Dermis blood vessel endothelial cell (primary cell): ENCODE results near the gene CCNJ. TPM values are rescaled to one million over a fixed set of nuclear protein-coding genes. Genes with fewer than 3 reads are reported as not detected.
"Not testable (repeated sequence)": the region's sequence is repeated elsewhere in the genome, so short reads cannot be mapped to it uniquely, and the experiment has no call there.

Source experiments
- DNase-seq: peaks from one replicate; pipeline ENCODE4 v3.0.0; 2010
- total RNA-seq: library from RNA; depleted of rRNA; stranded (reverse); fragments of >200 nt; gene quantifications from 2 replicates; pipeline ENCODE4 v1.2.3, GENCODE V29; 2014

Gene CCNJ
- total RNA-seq: 30.3 and 36.9 TPM in 2 replicates

GRCh38 chr10:96043033-96043892 is at the start of gene CCNJ:
Gene CCNJ (plus strand): TSS chr10:96043583. CDS start chr10:96044394, 811 bp downstream.
- DNase-seq: peak; percentile 95

DNA sequence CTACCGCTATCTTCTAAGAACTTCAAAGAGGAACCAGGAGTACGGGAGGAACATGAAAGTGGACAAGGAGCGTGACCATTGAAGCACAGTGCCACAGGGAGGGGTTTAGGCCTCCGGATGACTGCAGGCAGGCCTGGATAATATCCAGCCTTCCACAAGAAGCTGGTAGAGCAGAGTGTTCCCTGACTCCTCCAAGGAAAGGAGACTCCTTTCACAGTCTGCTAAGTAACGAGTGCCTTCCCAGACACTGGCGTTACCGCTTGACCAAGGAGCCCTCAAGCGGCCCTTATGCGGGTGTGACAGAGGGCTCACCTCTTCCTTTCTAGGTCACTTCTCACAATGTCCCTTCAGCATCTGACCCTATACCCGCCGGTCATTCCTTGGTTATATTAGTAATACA is 49.0 kb upstream of the CCNJ start:
- not testable (repeated sequence) for DNase-seq

GRCh38 chr10:95998255-95998784 is 45.1 kb upstream of the CCNJ start:
- DNase-seq: no peak

GRCh38 chr10:96013956-96014355 is 29.4 kb upstream of the CCNJ start:
- DNase-seq: no peak

- no peak for DNase-seq
These were observed 28.8 kb upstream of the CCNJ start for GRCh38 chr10:96014473-96015102.

DNA sequence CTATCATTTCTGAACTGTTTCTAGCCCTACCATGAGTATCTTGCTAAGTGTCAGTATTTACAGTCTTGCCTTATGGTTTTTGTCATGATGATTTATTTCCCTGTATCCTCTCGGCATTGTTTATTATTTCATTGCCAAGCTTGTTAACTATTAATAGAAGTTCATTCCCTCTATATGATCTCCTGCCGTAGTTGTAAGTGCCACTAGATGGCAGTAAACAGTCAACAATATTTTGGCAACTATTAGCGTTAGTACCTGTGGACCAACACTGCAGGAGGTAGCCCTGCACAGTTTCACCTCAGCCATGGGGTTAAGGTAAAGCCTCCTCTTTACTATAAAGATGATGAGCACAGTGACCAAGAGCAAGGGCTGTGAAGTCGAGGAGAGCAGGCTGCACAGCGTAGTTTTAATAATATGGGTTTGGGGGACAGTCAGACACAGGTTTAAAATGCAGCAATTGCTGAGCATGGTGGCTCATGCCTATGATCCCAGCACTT is 26.1 kb upstream of the CCNJ start:
- DNase-seq: peak; percentile 80

- no peak for DNase-seq
These were observed 22.1 kb upstream of the CCNJ start for GRCh38 chr10:96021332-96021731.

DNA sequence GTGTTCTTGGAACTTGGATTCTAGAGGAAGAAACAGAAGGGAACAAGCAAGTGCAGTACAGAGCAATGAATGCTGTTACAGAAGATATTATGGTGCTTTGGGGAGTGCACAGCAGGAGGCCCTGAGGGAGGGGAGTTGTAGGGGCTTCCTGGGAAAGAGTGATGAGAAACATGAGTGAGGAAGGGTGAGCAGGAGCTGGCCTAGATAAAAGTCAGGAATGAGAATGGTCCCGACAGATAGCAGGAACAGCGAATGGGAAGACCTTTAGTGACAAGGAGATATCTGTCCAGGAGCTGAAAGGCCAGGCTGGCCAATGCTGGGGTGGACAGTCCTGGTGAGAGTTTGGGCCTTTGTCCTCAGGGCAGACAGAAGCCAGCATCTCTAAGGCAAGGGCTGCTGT is 20.6 kb upstream of the CCNJ start:
- no peak for DNase-seq

DNA sequence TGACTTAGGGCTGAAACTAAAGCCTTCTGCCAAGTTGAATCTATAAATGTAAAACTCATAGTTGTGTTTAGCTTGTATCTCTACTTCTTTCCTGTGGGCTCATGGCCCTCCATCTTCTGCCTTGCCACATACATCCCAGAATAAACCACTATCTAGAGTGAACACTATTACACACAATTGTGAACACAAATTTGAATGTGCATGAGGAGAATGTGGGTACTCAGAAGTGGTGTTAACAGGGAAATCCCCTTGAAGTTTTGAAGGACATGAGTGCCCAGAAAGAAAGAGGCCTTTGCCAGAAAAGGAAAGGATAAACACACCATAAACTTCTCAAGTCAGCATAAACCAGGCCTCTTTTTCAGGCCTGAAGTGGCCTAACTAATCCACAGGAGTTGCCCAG is 20.2 kb upstream of the CCNJ start:
- DNase-seq: no peak

GRCh38 chr10:96025566-96025965 is 17.8 kb upstream of the CCNJ start:
- peak; percentile 32 for DNase-seq

DNA sequence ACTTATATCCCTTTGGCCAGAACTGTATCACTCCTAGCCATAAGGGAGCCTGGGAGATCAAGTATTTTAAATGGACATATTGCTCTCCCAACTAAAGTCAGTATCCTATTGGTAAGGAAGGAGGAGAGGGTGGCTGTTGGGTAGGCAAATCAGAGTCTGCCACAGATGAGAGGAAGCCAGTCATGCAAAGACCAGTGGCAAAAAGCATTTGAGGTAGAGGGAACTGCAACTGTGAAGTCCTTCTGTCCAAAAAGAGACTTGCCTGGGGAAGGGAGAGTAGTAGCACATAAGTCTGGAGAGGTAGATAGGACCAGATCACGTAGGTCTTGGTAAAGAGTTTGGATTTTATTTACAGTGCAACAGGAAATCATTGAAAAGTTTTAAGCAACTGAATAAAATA is 8.8 kb upstream of the CCNJ start:
- no peak for DNase-seq

DNA sequence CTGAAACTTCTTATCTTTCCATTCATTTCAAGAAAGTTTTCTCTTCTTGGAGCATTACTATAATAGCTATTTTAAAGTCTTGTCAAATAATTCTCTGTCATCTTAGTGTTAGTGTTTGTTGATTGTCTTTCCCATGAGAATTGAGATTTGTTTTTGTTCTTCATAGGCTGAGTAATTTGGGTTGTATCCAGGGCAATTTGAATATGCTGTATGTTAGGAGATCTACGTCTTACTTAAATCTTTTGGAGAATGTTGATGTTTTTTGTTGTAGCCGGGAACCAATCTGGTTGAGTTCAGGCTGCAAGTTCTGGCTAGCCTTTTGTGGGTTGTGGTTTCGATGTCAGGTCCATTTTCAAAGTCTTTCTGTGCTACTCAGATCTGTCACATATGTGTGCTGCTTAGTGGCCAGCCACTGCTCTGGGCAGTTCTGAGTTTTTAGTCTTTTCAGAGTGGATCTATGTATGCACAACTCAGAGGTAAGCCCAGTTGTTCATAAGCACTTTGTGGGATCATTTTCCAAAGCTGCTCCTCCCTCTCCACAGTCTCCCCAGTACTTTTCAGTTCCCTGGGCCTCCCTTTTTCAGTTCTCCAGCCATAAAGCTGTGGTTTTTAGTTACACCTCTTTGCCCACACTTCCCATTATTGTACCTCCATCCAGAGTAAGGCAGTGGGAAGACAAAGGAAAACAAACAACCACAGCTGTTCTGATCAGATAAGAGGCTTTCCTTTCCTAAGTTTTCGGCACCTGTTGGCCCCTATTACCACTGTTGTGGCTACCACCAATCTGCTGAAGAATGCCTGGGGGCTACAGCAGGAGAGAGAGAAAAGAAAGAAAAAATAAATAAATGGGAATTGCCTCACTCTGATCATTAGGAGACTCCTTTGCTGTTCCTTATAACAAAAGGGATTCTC is 4.7 kb upstream of the CCNJ start:
- DNase-seq: peak; percentile 65

GRCh38 chr10:96041146-96041545 is 2.2 kb upstream of the CCNJ start:
- no peak for DNase-seq

DNA sequence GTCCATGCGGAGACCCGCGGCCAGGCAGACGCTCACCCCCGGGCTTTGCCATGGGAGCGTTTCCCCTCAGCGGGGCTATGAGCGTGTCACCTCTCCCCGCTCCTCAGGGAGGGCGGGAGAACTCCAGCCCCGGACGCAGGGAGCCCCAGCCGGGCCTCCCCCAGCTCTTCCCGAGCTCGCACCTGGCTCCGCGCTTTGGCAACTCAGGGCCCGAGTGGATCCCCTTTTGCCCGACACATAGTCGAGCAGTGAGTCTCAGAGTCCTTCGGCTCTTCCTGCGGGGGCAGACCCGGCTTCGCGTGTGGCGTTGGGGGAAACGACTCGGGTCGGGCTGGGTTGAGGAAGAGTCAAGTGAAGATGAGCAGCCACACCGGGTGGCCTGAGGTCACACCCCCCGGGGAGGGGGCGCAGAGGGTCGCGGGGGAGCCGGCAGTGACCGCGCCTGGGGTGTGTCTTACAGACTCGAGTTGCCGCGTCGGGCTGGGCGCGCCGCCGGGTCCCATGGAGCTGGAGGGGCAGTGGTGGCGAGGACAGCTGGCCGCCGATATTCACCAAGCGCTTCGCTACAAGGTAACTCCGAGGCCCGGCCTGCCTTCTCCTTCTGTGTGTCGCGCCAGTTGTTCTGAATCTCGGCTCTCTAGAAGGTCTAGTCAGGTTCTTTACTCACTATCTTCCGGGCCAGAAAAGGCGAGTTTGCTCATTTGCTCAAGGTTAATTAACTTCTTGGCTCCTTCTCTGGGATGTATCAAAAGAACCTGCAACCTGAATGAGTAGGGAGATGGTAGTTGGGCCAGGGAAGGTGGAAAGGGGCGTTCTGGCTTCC is 721 bp downstream of the CCNJ start:
- peak; percentile 54 for DNase-seq

DNA sequence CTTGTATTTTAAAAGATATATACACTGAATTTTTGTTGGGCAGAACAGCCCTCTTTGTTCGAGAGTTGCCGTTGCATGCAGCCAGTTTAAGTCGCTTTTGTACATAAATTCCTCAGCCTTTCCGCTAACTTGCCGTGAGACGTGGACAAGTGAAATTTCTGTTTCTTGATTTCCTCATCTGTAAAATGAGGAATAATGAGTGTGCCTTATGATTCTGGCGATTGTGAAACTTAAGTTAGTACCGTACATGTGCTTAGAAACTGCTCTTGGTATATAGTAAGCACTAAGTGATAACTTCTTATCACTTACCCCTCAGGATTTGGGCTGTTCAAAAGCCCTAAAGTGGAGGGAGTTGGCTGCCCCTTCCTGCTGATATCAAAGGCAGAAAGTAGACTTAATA is 1.4 kb downstream of the CCNJ start:
- peak; percentile 47 for DNase-seq

GRCh38 chr10:96046546-96046945 is 3.2 kb downstream of the CCNJ start:
- DNase-seq: no peak

- peak; percentile 52 for DNase-seq
These were observed 3.7 kb downstream of the CCNJ start for GRCh38 chr10:96047004-96047649.

DNA sequence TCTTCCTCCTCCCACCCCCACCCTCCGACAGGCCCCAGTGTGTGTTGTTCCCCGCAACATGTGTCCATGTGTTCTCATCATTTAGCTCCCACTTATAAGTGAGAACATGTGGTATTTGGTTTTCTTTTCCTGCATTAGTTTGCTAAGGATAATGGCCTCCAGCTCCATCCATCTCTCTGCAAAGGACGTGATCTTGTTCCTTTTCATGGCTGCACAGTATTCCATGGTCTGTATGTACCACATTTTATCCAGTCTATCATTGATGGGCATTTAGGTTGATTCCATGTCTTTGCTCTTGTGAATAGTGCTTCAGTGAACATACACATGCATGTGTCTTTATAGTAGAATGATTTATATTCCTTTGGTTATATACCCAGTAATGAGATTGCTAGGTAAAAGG is 4.5 kb downstream of the CCNJ start:
- not testable (repeated sequence) for DNase-seq

DNA sequence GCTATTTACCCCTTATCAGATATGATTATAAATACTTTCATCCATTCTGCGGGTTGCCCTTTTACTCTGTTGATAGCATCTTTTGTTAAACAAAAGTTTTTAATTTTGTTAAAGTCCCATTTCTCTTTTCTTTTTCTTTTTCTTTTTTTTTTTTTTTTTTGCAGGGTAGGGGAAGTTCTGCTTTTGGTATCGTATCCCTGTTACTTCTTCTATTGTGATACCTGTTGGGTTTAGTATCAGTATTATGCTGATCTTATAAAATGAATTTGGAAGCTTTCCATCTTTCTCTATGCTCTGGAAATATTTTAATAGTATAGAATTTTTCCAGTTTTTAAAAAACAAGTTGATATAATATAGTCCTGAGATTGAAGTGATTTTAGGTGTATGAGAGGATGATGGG is 6.0 kb downstream of the CCNJ start:
- DNase-seq: no peak

DNA sequence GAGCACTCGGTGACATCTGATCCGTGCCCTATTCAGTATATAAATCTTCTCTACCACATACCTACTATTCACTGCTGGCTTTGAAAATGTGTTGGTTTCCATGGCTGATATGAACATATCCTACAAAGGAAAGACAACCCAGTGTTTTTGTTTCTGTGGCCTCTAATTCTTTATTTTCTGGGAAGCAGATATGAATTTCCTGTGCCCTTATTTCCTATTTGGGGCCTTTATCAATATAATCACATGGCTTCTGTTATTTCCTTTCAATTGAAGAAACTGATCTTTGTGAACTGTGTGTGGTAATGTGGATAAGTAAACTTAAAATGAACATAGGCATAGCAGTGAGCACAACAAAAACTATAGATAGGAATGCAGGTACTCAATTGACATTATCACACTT is 10.6 kb downstream of the CCNJ start:
- DNase-seq: peak; percentile 84

DNA sequence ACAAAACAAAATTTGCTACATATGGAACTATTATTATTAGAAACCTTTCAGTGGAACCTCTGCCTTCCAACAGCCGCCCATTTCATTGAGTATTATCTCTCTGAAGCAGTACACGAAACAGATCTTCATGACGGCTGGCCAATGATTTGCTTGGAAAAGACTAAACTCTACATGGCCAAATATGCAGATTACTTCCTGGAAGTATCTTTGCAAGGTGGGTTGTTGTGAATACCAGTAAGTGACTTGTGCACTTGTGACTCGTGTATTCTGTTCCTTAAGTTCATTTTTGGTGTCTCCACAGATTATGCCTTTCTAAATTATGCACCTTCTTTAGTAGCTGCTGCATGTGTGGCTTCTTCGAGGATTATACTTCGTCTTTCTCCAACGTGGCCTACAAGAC is 13.4 kb downstream of the CCNJ start:
- no peak for DNase-seq
